Ascending aorta (tissue), 2 donors: Measurements from ENCODE around the gene KIF1A. TPM values are rescaled to one million over a fixed set of nuclear protein-coding genes. Genes with fewer than 3 reads are reported as not detected.

Source experiments
- DNase-seq, 2 donors: peaks; one replicate each; pipeline ENCODE4 v3.0.0-alpha.2; 2019; ENCODE audit warnings: low spot score in 2 of 2
- H3K27ac ChIP-seq, 2 donors: fragments of 200-600 bp; sonication (generic); one replicate each; pipeline ENCODE4 v1.5.1; 2016 to 2017; ENCODE audit warnings: mild to moderate bottlenecking in 1 of 2
- H3K27me3 ChIP-seq: fragments of 200-600 bp; sonication (generic); one replicate; pipeline ENCODE4 v1.5.1; 2017
- H3K36me3 ChIP-seq, 2 donors: fragments of 200-600 bp; sonication (generic); one replicate each; pipeline ENCODE4 v1.5.1; 2016
- H3K4me1 ChIP-seq, 2 donors: fragments of 200-600 bp; sonication (generic); one replicate each; pipeline ENCODE4 v1.5.1; 2016 to 2017; ENCODE audit warnings: mild to moderate bottlenecking in 1 of 2
- H3K4me3 ChIP-seq, 2 donors: fragments of 200-600 bp; sonication (generic); one replicate each; pipeline ENCODE4 v1.5.1; 2016 to 2017; ENCODE audit warnings: mild to moderate bottlenecking in 1 of 2
- H3K9me3 ChIP-seq, 2 donors: fragments of 200-600 bp; sonication (generic); one replicate each; pipeline ENCODE4 v1.5.1; 2016
- CTCF ChIP-seq, 3 experiments: fragments of 200-600 bp in 2 of 3; fragments of 450-650 bp in 1 of 3; sonication (generic) in 2 of 3; IDR thresholded peaks; one replicate each; pipeline ENCODE4 v1.5.1; 2016 to 2019; ENCODE audit warnings: antibody characterized with exemption in 3 of 3, mild to moderate bottlenecking in 1 of 3, moderate library complexity in 1 of 3
- intact Hi-C: fragments of 100-400 bp; cut with DNase I; formaldehyde crosslinking; loops from one replicate; pipeline ENCODE4 v1.15.1; 2023
- total RNA-seq: library from RNA; depleted of rRNA; stranded (reverse); fragments of >200 nt; gene quantifications from one replicate; pipeline ENCODE4 v1.1.0, GENCODE V29; 2016

The KIF1A gene
- total RNA-seq, 1 donor from 2014 or later: 0.11 TPM

- no peak for TF ChIP-seq CTCF (IDR thresholded peaks at IDR 0.05)
- intact Hi-C loops: no loop called here
- Histone ChIP-seq H3K27ac (no peak overlapping the region), H3K36me3 (no peaks in the 10 kb centered on the region), H3K9me3 (no peaks in the 10 kb centered on the region), H3K27me3 (no peaks in the 10 kb centered on the region), H3K4me3 (no peak overlapping the region), H3K4me1 (no peaks in the 10 kb centered on the region)
- DNase-seq: no peak
These were observed 41.6 kb downstream of the KIF1A start for GRCh38 chr2:240778426-240778825.

- H3K4me3 ChIP-seq: no peak overlapping the region
- H3K36me3 ChIP-seq: no peaks in the 10 kb centered on the region
- H3K27me3 ChIP-seq: no peaks in the 10 kb centered on the region
- H3K27ac ChIP-seq: no peak overlapping the region
- no peak for TF ChIP-seq CTCF (IDR thresholded peaks at IDR 0.05)
- intact Hi-C loops: no loop called here
- no peaks in the 10 kb centered on the region for H3K4me1 ChIP-seq
- H3K9me3 ChIP-seq: no peaks in the 10 kb centered on the region
- DNase-seq: no peak
These were observed 42.4 kb downstream of the KIF1A start for GRCh38 chr2:240777456-240778212.

- TF ChIP-seq CTCF (IDR thresholded peaks at IDR 0.05): no peak
- intact Hi-C loops: no loop called here
- Histone ChIP-seq H3K4me3 (no peak overlapping the region), H3K9me3 (no peaks in the 10 kb centered on the region), H3K27ac (no peak overlapping the region), H3K36me3 (no peaks in the 10 kb centered on the region), H3K4me1 (no peaks in the 10 kb centered on the region), H3K27me3 (no peaks in the 10 kb centered on the region)
- DNase-seq: no peak
These were observed 44.1 kb downstream of the KIF1A start for GRCh38 chr2:240775905-240776304.

- H3K4me1 ChIP-seq: no peaks in the 10 kb centered on the region
- TF ChIP-seq CTCF (IDR thresholded peaks at IDR 0.05): no peak
- no peaks in the 10 kb centered on the region for H3K9me3 ChIP-seq
- intact Hi-C loops: no loop called here
- no peak for DNase-seq
- no peaks in the 10 kb centered on the region for H3K36me3 ChIP-seq
- H3K27me3 ChIP-seq: no peaks in the 10 kb centered on the region
- H3K27ac ChIP-seq: no peak overlapping the region
- no peak overlapping the region for H3K4me3 ChIP-seq
These were observed 45.2 kb downstream of the KIF1A start for GRCh38 chr2:240774856-240775255.

GRCh38 chr2:240769096-240769495 is 50.9 kb downstream of the KIF1A start:
- no peak for DNase-seq
- no peaks in the 10 kb centered on the region for H3K9me3 ChIP-seq
- no peak for TF ChIP-seq CTCF (IDR thresholded peaks at IDR 0.05)
- no peaks in the 10 kb centered on the region for H3K27me3 ChIP-seq
- no peaks in the 10 kb centered on the region for H3K4me1 ChIP-seq
- no peak overlapping the region for H3K27ac ChIP-seq
- no peaks in the 10 kb centered on the region for H3K36me3 ChIP-seq
- intact Hi-C loops: no loop called here
- no peak overlapping the region for H3K4me3 ChIP-seq
